Measurements from ENCODE around the gene MYOG.

MYOG gene

DNA sequence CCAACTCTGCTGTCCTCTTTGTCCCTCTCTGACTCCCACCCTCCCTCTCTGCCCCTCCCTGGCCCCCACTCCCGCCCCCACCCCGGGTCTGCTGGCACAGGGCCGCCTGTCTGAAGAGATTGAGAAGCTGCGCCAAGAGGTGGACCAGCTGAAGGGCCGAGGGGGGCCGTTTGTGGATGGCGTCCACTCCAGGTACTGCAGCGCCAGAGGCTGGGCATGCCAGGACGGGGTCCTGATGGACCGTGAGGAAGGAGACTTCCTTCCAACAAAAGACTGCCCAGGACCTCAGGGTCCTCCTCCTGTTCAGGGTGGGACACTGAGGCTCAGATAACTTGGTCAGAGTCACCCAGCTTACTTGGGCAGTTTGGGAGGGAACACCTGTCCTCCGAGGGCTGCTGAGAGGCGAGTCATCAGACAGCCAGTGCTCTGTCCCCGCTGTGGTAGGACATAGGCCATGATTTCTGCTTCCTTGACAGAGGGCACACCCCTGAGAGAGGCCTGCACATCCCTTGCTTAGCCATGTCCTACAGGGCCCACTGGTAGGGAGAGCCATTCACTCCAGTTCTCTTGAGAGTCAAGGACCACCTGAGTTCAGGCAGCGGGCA lies 36.1 kb downstream of the MYOG start:
- TF ChIP-seq EP300 (IDR thresholded peaks at IDR 0.05; ENCODE audit: borderline replicate concordance): no peak
- no peak for TF ChIP-seq TCF12 (IDR thresholded peaks at IDR 0.05; ENCODE audit: low read depth)
- TF ChIP-seq TEAD4 (IDR thresholded peaks at IDR 0.05): no peak
- TF ChIP-seq, protein P1, sequence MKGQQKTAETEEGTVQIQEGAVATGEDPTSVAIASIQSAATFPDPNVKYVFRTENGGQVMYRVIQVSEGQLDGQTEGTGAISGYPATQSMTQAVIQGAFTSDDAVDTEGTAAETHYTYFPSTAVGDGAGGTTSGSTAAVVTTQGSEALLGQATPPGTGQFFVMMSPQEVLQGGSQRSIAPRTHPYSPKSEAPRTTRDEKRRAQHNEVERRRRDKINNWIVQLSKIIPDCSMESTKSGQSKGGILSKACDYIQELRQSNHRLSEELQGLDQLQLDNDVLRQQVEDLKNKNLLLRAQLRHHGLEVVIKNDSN (IDR thresholded peaks at IDR 0.05): no peak
- no peak for TF ChIP-seq NFIC (IDR thresholded peaks at IDR 0.05)
- TF ChIP-seq TAF1 (IDR thresholded peaks at IDR 0.05; ENCODE audit: low read depth): no peak
- TF ChIP-seq CREB1 (IDR thresholded peaks at IDR 0.05; ENCODE audit: low read depth): no peak
- no peak for TF ChIP-seq EGR1 (IDR thresholded peaks at IDR 0.05)
- TF ChIP-seq ZBTB7A (IDR thresholded peaks at IDR 0.05; ENCODE audit: low read depth): no peak
- no peak for TF ChIP-seq FOXM1 (IDR thresholded peaks at IDR 0.05; ENCODE audit: borderline replicate concordance, low read depth)
- TF ChIP-seq YY1 (IDR thresholded peaks at IDR 0.05; ENCODE audit: low read depth): no peak
- TF ChIP-seq, protein P2, sequence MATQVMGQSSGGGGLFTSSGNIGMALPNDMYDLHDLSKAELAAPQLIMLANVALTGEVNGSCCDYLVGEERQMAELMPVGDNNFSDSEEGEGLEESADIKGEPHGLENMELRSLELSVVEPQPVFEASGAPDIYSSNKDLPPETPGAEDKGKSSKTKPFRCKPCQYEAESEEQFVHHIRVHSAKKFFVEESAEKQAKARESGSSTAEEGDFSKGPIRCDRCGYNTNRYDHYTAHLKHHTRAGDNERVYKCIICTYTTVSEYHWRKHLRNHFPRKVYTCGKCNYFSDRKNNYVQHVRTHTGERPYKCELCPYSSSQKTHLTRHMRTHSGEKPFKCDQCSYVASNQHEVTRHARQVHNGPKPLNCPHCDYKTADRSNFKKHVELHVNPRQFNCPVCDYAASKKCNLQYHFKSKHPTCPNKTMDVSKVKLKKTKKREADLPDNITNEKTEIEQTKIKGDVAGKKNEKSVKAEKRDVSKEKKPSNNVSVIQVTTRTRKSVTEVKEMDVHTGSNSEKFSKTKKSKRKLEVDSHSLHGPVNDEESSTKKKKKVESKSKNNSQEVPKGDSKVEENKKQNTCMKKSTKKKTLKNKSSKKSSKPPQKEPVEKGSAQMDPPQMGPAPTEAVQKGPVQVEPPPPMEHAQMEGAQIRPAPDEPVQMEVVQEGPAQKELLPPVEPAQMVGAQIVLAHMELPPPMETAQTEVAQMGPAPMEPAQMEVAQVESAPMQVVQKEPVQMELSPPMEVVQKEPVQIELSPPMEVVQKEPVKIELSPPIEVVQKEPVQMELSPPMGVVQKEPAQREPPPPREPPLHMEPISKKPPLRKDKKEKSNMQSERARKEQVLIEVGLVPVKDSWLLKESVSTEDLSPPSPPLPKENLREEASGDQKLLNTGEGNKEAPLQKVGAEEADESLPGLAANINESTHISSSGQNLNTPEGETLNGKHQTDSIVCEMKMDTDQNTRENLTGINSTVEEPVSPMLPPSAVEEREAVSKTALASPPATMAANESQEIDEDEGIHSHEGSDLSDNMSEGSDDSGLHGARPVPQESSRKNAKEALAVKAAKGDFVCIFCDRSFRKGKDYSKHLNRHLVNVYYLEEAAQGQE (IDR thresholded peaks at IDR 0.05; ENCODE audit: low read depth): no peak
- TF ChIP-seq, protein P3, sequence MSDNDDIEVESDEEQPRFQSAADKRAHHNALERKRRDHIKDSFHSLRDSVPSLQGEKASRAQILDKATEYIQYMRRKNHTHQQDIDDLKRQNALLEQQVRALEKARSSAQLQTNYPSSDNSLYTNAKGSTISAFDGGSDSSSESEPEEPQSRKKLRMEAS (IDR thresholded peaks at IDR 0.05): no peak
- TF ChIP-seq RAD21 (IDR thresholded peaks at IDR 0.05; ENCODE audit: low read depth): no peak
- no peak for TF ChIP-seq CEBPB (IDR thresholded peaks at IDR 0.05)

DNA sequence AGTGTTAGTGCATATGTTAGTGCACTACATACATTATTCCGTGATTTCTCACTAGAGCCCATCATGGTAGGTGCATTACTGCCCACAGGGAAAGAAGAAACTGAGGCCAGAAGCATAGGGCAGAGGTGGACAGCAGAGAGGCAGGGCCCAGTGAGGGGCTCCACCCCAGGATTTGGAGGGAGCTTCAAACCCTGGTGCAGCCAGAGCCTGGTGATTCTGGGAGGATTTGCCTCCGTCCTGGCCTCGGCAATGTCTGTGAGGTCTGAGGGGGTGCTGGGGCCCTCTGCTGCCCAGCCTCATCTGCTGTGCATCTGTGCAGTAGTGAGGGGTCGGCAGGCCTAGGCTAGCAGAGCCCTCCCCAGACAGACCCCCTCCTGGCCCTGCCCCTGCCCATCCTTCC lies 36.7 kb downstream of the MYOG start:
- TF ChIP-seq NFIC (IDR thresholded peaks at IDR 0.05): no peak

DNA sequence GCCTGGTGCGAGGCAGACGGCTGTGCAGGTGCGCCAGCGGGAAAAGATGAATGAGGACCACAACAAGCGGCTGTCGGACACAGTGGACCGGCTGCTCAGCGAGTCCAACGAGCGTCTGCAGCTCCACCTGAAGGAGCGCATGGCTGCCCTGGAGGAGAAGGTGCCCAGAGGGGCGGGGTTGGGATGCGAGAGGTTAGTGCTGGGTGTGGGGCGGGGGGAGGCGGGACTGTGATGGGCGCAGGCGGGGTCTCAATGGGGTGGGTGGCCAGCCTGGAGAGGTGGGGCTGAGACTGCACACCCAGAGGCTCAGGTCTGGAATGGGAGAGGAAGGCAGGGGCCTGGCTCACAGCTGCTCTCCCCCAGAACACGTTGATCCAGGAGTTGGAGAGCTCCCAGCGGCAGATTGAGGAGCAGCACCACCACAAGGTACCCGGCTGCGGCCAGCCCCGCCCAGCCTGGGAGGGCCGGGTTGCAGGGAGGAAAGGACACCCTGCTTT lies 37.2 kb downstream of the MYOG start:
- no peak for TF ChIP-seq EP300 (IDR thresholded peaks at IDR 0.05; ENCODE audit: borderline replicate concordance)
- TF ChIP-seq, protein P2 (IDR thresholded peaks at IDR 0.05; ENCODE audit: low read depth): peak; percentile 59

DNA sequence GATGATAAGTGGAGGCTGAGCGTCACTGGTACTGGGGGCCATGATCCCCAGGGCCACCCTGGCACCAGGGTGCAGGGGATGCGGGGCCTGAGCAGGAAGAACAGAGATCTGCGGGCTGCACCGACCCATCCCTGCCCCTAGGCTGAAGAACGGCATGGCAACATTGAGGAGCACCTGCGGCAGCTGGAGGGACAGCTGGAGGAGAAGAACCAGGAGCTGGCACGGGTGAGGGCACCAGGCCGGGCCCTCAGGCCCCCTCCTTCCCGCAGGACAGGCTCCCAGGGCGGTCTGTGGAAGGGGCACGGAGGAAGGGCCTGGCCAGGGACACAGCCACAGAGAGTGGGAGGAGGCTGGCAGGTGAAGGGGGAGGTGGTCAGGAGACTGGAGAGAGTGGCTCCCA lies 37.7 kb downstream of the MYOG start:
- TF ChIP-seq ZBTB7A (IDR thresholded peaks at IDR 0.05; ENCODE audit: low read depth): no peak
- TF ChIP-seq, protein P1 (IDR thresholded peaks at IDR 0.05): no peak
- TF ChIP-seq TEAD4 (IDR thresholded peaks at IDR 0.05): no peak
- no peak for TF ChIP-seq TAF1 (IDR thresholded peaks at IDR 0.05; ENCODE audit: low read depth)
- TF ChIP-seq, protein P3 (IDR thresholded peaks at IDR 0.05): no peak
- no peak for TF ChIP-seq YY1 (IDR thresholded peaks at IDR 0.05; ENCODE audit: low read depth)
- TF ChIP-seq, protein P2 (IDR thresholded peaks at IDR 0.05; ENCODE audit: low read depth): no peak
- TF ChIP-seq CREB1 (IDR thresholded peaks at IDR 0.05; ENCODE audit: low read depth): no peak
- no peak for TF ChIP-seq NFIC (IDR thresholded peaks at IDR 0.05)
- TF ChIP-seq FOXM1 (IDR thresholded peaks at IDR 0.05; ENCODE audit: borderline replicate concordance, low read depth): no peak
- TF ChIP-seq TCF12 (IDR thresholded peaks at IDR 0.05; ENCODE audit: low read depth): no peak
- no peak for TF ChIP-seq RAD21 (IDR thresholded peaks at IDR 0.05; ENCODE audit: low read depth)
- no peak for TF ChIP-seq CEBPB (IDR thresholded peaks at IDR 0.05)
- no peak for TF ChIP-seq EP300 (IDR thresholded peaks at IDR 0.05; ENCODE audit: borderline replicate concordance)
- TF ChIP-seq EGR1 (IDR thresholded peaks at IDR 0.05): no peak

Data from Ishikawa (cell line).